DND-41 (cell line): ENCODE measurements around the gene GPR153.

Experiments
- ATAC-seq: fragments of 200-7000 bp; cut with Tn5 transposase; 3 replicates; pipeline ENCODE4 v1.9.1; 2021; ENCODE audit warnings: low read depth; ENCODE audit not compliant: insufficient read depth
- DNase-seq: peaks from one replicate; pipeline ENCODE4 v3.0.0-alpha.2; 2020
- H2AFZ ChIP-seq: 2 replicates; pipeline ENCODE4 v1.6.0; 2012; ENCODE audit warnings: low read depth, low read length
- H3K27ac ChIP-seq: 2 replicates; pipeline ENCODE4 v1.5.1; 2012; ENCODE audit warnings: low read length, inconsistent platforms
- H3K27me3 ChIP-seq: fragments of 200-600 bp; sonication (generic); 2 replicates; pipeline ENCODE4 v1.6.0; 2012; ENCODE audit warnings: low read length, mild to moderate bottlenecking, inconsistent platforms; ENCODE audit not compliant: insufficient read depth, poor library complexity
- H3K36me3 ChIP-seq: 2 replicates; pipeline ENCODE4 v1.5.1; 2012; ENCODE audit warnings: low read length, inconsistent platforms; ENCODE audit not compliant: insufficient read depth
- H3K4me1 ChIP-seq: 2 replicates; pipeline ENCODE4 v1.5.1; 2012; ENCODE audit warnings: mild to moderate bottlenecking, low read length; ENCODE audit not compliant: insufficient read depth
- H3K4me2 ChIP-seq: 2 replicates; pipeline ENCODE4 v1.6.0; 2012; ENCODE audit warnings: mild to moderate bottlenecking, moderate library complexity, low read length, inconsistent platforms; ENCODE audit not compliant: insufficient read depth
- H3K4me3 ChIP-seq, 2 experiments: fragments of 200-600 bp in 1 of 2; shearing (Covaris generic) in 1 of 2; 2 replicates each; pipeline ENCODE4 v1.5.1; 2012 to 2016; ENCODE audit warnings: inconsistent platforms in 2 of 2, low read length in 2 of 2, mild to moderate bottlenecking in 2 of 2, low read depth in 1 of 2, moderate library complexity in 1 of 2
- H3K79me2 ChIP-seq: 2 replicates; pipeline ENCODE4 v1.6.0; 2012; ENCODE audit warnings: low read length, inconsistent platforms; ENCODE audit not compliant: insufficient read depth
- H3K9ac ChIP-seq: 2 replicates; pipeline ENCODE4 v1.6.0; 2012; ENCODE audit warnings: low read depth, mild to moderate bottlenecking, inconsistent platforms, low read length, moderate library complexity
- H3K9me3 ChIP-seq: 2 replicates; pipeline ENCODE4 v1.5.1; 2012; ENCODE audit warnings: low read length, moderate library complexity, mild to moderate bottlenecking, inconsistent platforms; ENCODE audit not compliant: insufficient read depth, severe bottlenecking
- H4K20me1 ChIP-seq: 2 replicates; pipeline ENCODE4 v1.6.0; 2012; ENCODE audit warnings: low read length; ENCODE audit not compliant: insufficient read depth
- EZH2 ChIP-seq: IDR thresholded peaks from 3 replicates; pipeline ENCODE4 v1.6.1; 2012; ENCODE audit warnings: borderline replicate concordance, low read depth, mild to moderate bottlenecking, moderate library complexity, low read length, inconsistent platforms; ENCODE audit not compliant: severe bottlenecking
- TF ChIP-seq, protein P1 (sequence below): IDR thresholded peaks from 2 replicates; pipeline ENCODE4 v1.5.1; 2012; ENCODE audit warnings: borderline replicate concordance, low read length, moderate library complexity, mild to moderate bottlenecking; ENCODE audit not compliant: poor library complexity, severe bottlenecking; ENCODE audit errors: extremely low read depth

The GPR153 gene

GRCh38 chr1:6225651-6226050 lies 35.2 kb downstream of the GPR153 start:
- H4K20me1 ChIP-seq, result peaks cover 50% of the 10 kb centered on the region
- H3K27ac ChIP-seq, result no peak overlapping the region
- H3K9me3 ChIP-seq, result no peaks in the 10 kb centered on the region
- ATAC-seq (no peak), DNase-seq (no peak)
- no peaks in the 10 kb centered on the region for H3K4me1 ChIP-seq
- H3K27me3 ChIP-seq, result no peaks in the 10 kb centered on the region
- H3K4me2 ChIP-seq, result no peak overlapping the region
- H2AFZ ChIP-seq, result no peak overlapping the region
- peaks cover 93% of the 10 kb centered on the region for H3K36me3 ChIP-seq
- H3K9ac ChIP-seq, result no peak overlapping the region
- TF ChIP-seq, protein P1, sequence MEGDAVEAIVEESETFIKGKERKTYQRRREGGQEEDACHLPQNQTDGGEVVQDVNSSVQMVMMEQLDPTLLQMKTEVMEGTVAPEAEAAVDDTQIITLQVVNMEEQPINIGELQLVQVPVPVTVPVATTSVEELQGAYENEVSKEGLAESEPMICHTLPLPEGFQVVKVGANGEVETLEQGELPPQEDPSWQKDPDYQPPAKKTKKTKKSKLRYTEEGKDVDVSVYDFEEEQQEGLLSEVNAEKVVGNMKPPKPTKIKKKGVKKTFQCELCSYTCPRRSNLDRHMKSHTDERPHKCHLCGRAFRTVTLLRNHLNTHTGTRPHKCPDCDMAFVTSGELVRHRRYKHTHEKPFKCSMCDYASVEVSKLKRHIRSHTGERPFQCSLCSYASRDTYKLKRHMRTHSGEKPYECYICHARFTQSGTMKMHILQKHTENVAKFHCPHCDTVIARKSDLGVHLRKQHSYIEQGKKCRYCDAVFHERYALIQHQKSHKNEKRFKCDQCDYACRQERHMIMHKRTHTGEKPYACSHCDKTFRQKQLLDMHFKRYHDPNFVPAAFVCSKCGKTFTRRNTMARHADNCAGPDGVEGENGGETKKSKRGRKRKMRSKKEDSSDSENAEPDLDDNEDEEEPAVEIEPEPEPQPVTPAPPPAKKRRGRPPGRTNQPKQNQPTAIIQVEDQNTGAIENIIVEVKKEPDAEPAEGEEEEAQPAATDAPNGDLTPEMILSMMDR, result no peak
- no peak for TF ChIP-seq EZH2
- peaks cover 36% of the 10 kb centered on the region for H3K79me2 ChIP-seq
- H3K4me3 ChIP-seq, result no peak overlapping the region

GRCh38 chr1:6224718-6225117 lies 36.2 kb downstream of the GPR153 start:
- H3K36me3 ChIP-seq, result peaks cover 84% of the 10 kb centered on the region
- no peaks in the 10 kb centered on the region for H3K4me1 ChIP-seq
- H3K9me3 ChIP-seq, result no peaks in the 10 kb centered on the region
- no peak for ATAC-seq
- H2AFZ ChIP-seq, result no peak overlapping the region
- H4K20me1 ChIP-seq, result peaks cover 50% of the 10 kb centered on the region
- H3K9ac ChIP-seq, result no peak overlapping the region
- TF ChIP-seq, protein P1, result no peak
- TF ChIP-seq EZH2, result no peak
- no peak for DNase-seq
- peaks cover 29% of the 10 kb centered on the region for H3K79me2 ChIP-seq
- no peak overlapping the region for H3K4me2 ChIP-seq
- no peak overlapping the region for H3K27ac ChIP-seq
- H3K27me3 ChIP-seq, result no peaks in the 10 kb centered on the region
- H3K4me3 ChIP-seq, result no peak overlapping the region

GRCh38 chr1:6223617-6224016 lies 37.3 kb downstream of the GPR153 start:
- Histone ChIP-seq H3K79me2 (peaks cover 22% of the 10 kb centered on the region; the same call in 1 of the 2 replicates), H3K27me3 (no peaks in the 10 kb centered on the region), H4K20me1 (peaks cover 50% of the 10 kb centered on the region), H3K27ac (no peak overlapping the region), H3K9ac (no peak overlapping the region), H3K4me3 (no peak overlapping the region), H3K4me1 (no peaks in the 10 kb centered on the region), H3K36me3 (peaks cover 75% of the 10 kb centered on the region), H2AFZ (no peak overlapping the region), H3K9me3 (no peaks in the 10 kb centered on the region), H3K4me2 (no peak overlapping the region)
- ATAC-seq (no peak), DNase-seq (no peak)
- no peak for TF ChIP-seq EZH2
- TF ChIP-seq, protein P1, result no peak

DNA sequence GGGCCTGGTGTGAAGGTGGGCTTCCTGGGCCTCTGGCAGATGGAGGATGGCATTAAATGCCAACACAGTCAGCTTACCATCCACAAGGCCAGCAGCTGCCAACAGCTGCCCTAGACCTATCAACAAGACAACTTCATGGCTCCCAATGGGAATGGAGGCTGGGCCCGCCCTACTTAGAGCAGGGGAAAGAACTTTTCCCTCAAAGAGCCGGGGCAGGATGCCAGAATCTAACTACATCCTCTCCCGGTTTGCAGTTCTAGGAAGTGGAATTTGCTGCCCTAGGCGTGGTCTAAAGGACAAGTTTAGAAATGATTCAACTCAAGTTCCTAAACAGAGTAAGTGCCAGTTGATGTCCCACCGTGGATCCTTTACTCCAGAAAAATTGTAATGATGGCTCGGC lies 38.3 kb downstream of the GPR153 start:
- Histone ChIP-seq H3K9me3 (no peaks in the 10 kb centered on the region), H2AFZ (no peak overlapping the region), H3K36me3 (peaks cover 66% of the 10 kb centered on the region), H3K4me1 (no peaks in the 10 kb centered on the region), H3K9ac (no peak overlapping the region), H3K79me2 (peaks cover 17% of the 10 kb centered on the region; the same call in 1 of the 2 replicates), H4K20me1 (peaks cover 56% of the 10 kb centered on the region), H3K27me3 (no peaks in the 10 kb centered on the region), H3K4me3 (no peak overlapping the region), H3K27ac (no peak overlapping the region), H3K4me2 (no peak overlapping the region)
- no peak for DNase-seq
- TF ChIP-seq, protein P1, result no peak
- TF ChIP-seq EZH2, result no peak
- ATAC-seq, result no peak
